Measurements from ENCODE around the gene ERFE.
"Not testable (repeated sequence)": the region's sequence is repeated elsewhere in the genome, so short reads cannot be mapped to it uniquely, and the experiment has no call there.

The ERFE gene

GRCh38 chr2:238169708-238170251 lies 11.0 kb downstream of the ERFE start:
- peak; percentile 98 for DNase-seq (ENCODE audit: low read depth)

- DNase-seq (ENCODE audit: low read depth): no peak
These were observed 11.8 kb downstream of the ERFE start for GRCh38 chr2:238170386-238171071.

GRCh38 chr2:238171072-238171431 lies 12.3 kb downstream of the ERFE start:
- DNase-seq (ENCODE audit: low read depth): not testable (repeated sequence)

- no peak for DNase-seq (ENCODE audit: low read depth)
These were observed 12.9 kb downstream of the ERFE start for GRCh38 chr2:238171575-238172187.

- DNase-seq (ENCODE audit: low read depth): no peak
These were observed 13.7 kb downstream of the ERFE start for GRCh38 chr2:238172439-238172838.

GRCh38 chr2:238173692-238174091 lies 14.9 kb downstream of the ERFE start:
- DNase-seq (ENCODE audit: low read depth): no peak

GRCh38 chr2:238174291-238174690 lies 15.5 kb downstream of the ERFE start:
- no peak for DNase-seq (ENCODE audit: low read depth)

GRCh38 chr2:238174701-238175100 lies 15.9 kb downstream of the ERFE start:
- DNase-seq (ENCODE audit: low read depth): no peak

- peak; percentile 78 for DNase-seq (ENCODE audit: low read depth)
These were observed 17.8 kb downstream of the ERFE start for GRCh38 chr2:238176613-238177012.

- no peak for DNase-seq (ENCODE audit: low read depth)
These were observed 21.8 kb downstream of the ERFE start for GRCh38 chr2:238180554-238180953.

- no peak for DNase-seq (ENCODE audit: low read depth)
These were observed 23.6 kb downstream of the ERFE start for GRCh38 chr2:238182362-238182761.

GRCh38 chr2:238183821-238184220 lies 25.1 kb downstream of the ERFE start:
- no peak for DNase-seq (ENCODE audit: low read depth)

- no peak for DNase-seq (ENCODE audit: low read depth)
These were observed 29.1 kb downstream of the ERFE start for GRCh38 chr2:238187618-238188548.

- DNase-seq (ENCODE audit: low read depth): no peak
These were observed 31.7 kb downstream of the ERFE start for GRCh38 chr2:238190445-238190844.

- no peak for DNase-seq (ENCODE audit: low read depth)
These were observed 43.7 kb downstream of the ERFE start for GRCh38 chr2:238202326-238203093.

GRCh38 chr2:238203094-238203972 lies 44.6 kb downstream of the ERFE start, which contains the start of gene ILKAP:
Gene ILKAP, minus strand, starts transcription at chr2:238203695. Its CDS starts 142 bp downstream, at chr2:238203553.
- DNase-seq (ENCODE audit: low read depth): peak; percentile 83

- no peak for DNase-seq (ENCODE audit: low read depth)
These were observed 45.4 kb downstream of the ERFE start for GRCh38 chr2:238203973-238204683.

- DNase-seq (ENCODE audit: low read depth): no peak
These were observed 48.2 kb downstream of the ERFE start for GRCh38 chr2:238207006-238207405.

- no peak for DNase-seq (ENCODE audit: low read depth)
These were observed 57.9 kb downstream of the ERFE start for GRCh38 chr2:238216651-238217184.

Measured in fibroblast of gingiva (primary cell).